Measurements from ENCODE around the gene MICU1. TPM values are rescaled to one million over a fixed set of nuclear protein-coding genes. Genes with fewer than 3 reads are reported as not detected.

MICU1 gene
- total and polyA plus RNA-seq, 2 of the 13 experiments (the other 11 are each of a cell fraction or from before 2014, with no cell fraction given): 32.5 to 56.1 TPM

GRCh38 chr10:72552857-72553256 is 73.0 kb downstream of the MICU1 start:
- no peak for FAIRE-seq
- no peak for ATAC-seq
- H3K27ac ChIP-seq (ENCODE audit: extremely low read length, insufficient read depth, low read length): no peak overlapping the region
- ChIA-PET CTCF (ENCODE audit: low intra/inter-chr PET ratio, low total read pairs) (no interaction called here), POLR2A (interaction anchor here (1.0 kb wide), 1 partner anchor 27 kb away, joined by 3 read pairs; no protein-coding TSS in a partner anchor)
- no peak overlapping the region for H2AFZ ChIP-seq (ENCODE audit: low read length)
- BruUV-seq (replicated peaks): no TSS peak
- TF ChIP-seq ZNF530 (CRISPR knock-in tag; IDR thresholded peaks at IDR 0.05; ENCODE audit: low read depth): no peak
- no peak for TF ChIP-seq ZMYM4 (CRISPR knock-in tag; IDR thresholded peaks at IDR 0.05)
- peak; percentile 60; the same call in 1 of the 2 replicates for TF ChIP-seq CEBPB (IDR thresholded peaks at IDR 0.05; ENCODE audit: borderline replicate concordance, low read depth, low read length)
- TF ChIP-seq ZNF280D (CRISPR knock-in tag; IDR thresholded peaks at IDR 0.05): no peak
- TF ChIP-seq ZXDC (CRISPR knock-in tag; IDR thresholded peaks at IDR 0.05): no peak
- TF ChIP-seq KDM2A (CRISPR knock-in tag; IDR thresholded peaks at IDR 0.05; ENCODE audit: borderline replicate concordance, low read depth): no peak
- TF ChIP-seq ZNF7 (CRISPR knock-in tag; IDR thresholded peaks at IDR 0.05): no peak
- peaks cover 3 to 20% of the 10 kb centered on the region in 2 experiments; a peak in 4 of 5 replicates for H3K36me3 ChIP-seq (replicated peaks in 1 of 2; ENCODE audit: control insufficient read depth in 1 of 2, insufficient read depth in 2 of 2, low read length in 2 of 2)
- H4K20me1 ChIP-seq (ENCODE audit: insufficient read depth, low read length): no peaks in the 10 kb centered on the region; the same call in 1 of the 2 replicates
- no peak for DNase-seq (ENCODE audit: low spot score)
- no peaks in the 10 kb centered on the region for H3K79me2 ChIP-seq (ENCODE audit: insufficient read depth, low read length)
- no peak overlapping the region for H3K4me3 ChIP-seq (replicated peaks in 1 of 3; ENCODE audit: insufficient read depth in 1 of 3, low read depth in 2 of 3, low read length in 3 of 3)
- H3K9ac ChIP-seq (ENCODE audit: insufficient read depth, low read depth, low read length): no peak overlapping the region
- in situ Hi-C loops (cut with HindIII; ENCODE audit: extremely low pct_ligation_motif_present, low pct_unique_long_range_greater_than_20kb) (no loop called here), intact Hi-C loops (cut with micrococcal nuclease; ENCODE audit: unreplicated experiment) (no loop called here)
- H3K4me2 ChIP-seq (ENCODE audit: low read depth, low read length): no peak overlapping the region
- no peaks in the 10 kb centered on the region for H3K27me3 ChIP-seq (ENCODE audit: control insufficient read depth in 1 of 2, insufficient read depth in 2 of 2, low read length in 2 of 2)
- no peaks in the 10 kb centered on the region for H3K9me3 ChIP-seq (ENCODE audit: low read length)
- no peaks in the 10 kb centered on the region for H3K4me1 ChIP-seq (ENCODE audit: insufficient read depth, low read length)

Measured in HepG2 (cell line).